ENCODE data around the gene SMIM27.

The SMIM27 gene, protein sequence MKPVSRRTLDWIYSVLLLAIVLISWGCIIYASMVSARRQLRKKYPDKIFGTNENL

DNA sequence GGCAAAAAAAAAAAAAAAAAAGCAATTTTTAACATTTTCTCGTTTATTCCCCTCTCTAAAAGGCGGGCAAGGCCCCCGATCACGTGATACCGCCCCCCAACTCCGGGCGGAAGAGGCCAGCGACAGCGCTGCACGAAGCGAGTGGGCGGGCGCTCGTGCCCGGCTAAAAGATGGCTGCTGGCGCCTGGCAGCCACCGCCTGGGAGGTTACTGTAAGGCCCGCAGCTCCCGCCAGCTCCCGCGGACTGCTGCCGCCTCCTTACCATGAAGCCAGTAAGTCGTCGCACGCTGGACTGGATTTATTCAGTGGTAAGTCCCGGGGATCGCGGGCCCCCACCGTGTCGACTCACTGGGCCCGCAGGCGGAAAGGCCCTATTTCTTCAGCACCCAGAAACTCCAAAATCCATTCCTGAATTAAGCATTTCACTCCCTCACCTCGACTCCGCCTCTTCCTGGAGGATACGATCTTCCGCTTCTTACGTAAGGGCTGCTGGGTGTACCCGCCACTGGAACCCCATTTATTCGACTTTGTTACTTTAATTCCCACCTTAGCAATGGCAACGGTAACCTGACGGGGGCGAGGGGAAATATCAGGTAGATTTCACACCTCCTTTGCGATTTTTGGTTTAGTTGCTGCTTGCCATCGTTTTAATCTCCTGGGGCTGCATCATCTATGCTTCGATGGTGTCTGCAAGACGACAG, at the start of gene SMIM27, which contains the start of gene TOPORS:
TSS of gene SMIM27 (plus strand) at position 156 of the 701 bp plus-strand sequence. CDS start at position 264, 108 bp downstream.
TSS of gene TOPORS (minus strand) at position 415 of the 701 bp plus-strand sequence. CDS start at position 265, 150 bp downstream.
- H3K27me3 ChIP-seq (ENCODE audit: insufficient read depth, low read depth) = no peaks in the 10 kb centered on the region
- H3K4me3 ChIP-seq (IDR thresholded peaks at IDR 0.05; ENCODE audit: insufficient read depth, low read depth, low read length) = no peak within 1 kb of the TSS
- peak within 1 kb of the TSS; percentile 80 for H3K27ac ChIP-seq
- peak within 1 kb of the TSS; percentile 82 for H3K9ac ChIP-seq
- no peak for TF ChIP-seq CTCF (conservative IDR thresholded peaks at IDR 0.05; ENCODE audit: low read depth, low read length)
- no peaks in the 10 kb centered on the region for H3K36me3 ChIP-seq (ENCODE audit: insufficient read depth)
- peaks cover 35% of the 10 kb centered on the region; the same call in 1 of the 2 replicates for H3K79me2 ChIP-seq (ENCODE audit: insufficient read depth, low read depth)
- peak within 1 kb of the TSS; percentile 68 for H3K4me2 ChIP-seq
- H2AFZ ChIP-seq (ENCODE audit: low read depth) = peak within 1 kb of the TSS; percentile 86
- 0 out of 2 replicates have a peak, but pooled peaks cover 2% of the 10 kb centered on the region for H4K20me1 ChIP-seq (ENCODE audit: insufficient read depth)
- H3K4me1 ChIP-seq (ENCODE audit: low read depth, poor library complexity, severe bottlenecking) = peaks cover 30% of the 10 kb centered on the region

DNA sequence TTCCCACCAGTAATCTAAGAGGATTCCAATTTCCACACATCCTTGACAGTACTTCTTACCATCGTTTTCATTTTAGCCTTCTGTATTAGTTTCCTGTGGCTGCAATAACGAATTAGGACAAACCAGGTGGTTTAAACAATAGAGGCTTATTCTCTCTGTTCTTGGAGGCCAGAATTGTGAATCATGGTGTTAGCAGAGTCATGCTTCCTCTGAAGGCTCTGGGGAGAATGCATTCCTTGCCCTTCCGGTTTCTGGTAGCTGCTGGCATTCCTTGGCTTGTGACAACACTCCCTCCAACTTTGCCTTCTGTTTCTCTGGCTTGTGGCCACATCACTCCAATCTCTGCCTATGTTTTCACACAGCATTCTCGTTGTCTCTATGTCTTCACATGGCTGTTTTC, 49.7 kb upstream of the SMIM27 start:
- H3K27ac ChIP-seq = no peak overlapping the region
- no peak overlapping the region for H3K4me2 ChIP-seq
- no peaks in the 10 kb centered on the region for H3K27me3 ChIP-seq (ENCODE audit: insufficient read depth, low read depth)
- TF ChIP-seq CTCF (conservative IDR thresholded peaks at IDR 0.05; ENCODE audit: low read depth, low read length) = no peak
- H3K79me2 ChIP-seq (ENCODE audit: insufficient read depth, low read depth) = no peaks in the 10 kb centered on the region
- no peak overlapping the region for H3K4me3 ChIP-seq (IDR thresholded peaks at IDR 0.05; ENCODE audit: insufficient read depth, low read depth, low read length)
- H3K4me1 ChIP-seq (ENCODE audit: low read depth, poor library complexity, severe bottlenecking) = no peaks in the 10 kb centered on the region
- H2AFZ ChIP-seq (ENCODE audit: low read depth) = no peak overlapping the region
- H4K20me1 ChIP-seq (ENCODE audit: insufficient read depth) = no peaks in the 10 kb centered on the region
- no peak overlapping the region for H3K9ac ChIP-seq
- H3K36me3 ChIP-seq (ENCODE audit: insufficient read depth) = no peaks in the 10 kb centered on the region

DNA sequence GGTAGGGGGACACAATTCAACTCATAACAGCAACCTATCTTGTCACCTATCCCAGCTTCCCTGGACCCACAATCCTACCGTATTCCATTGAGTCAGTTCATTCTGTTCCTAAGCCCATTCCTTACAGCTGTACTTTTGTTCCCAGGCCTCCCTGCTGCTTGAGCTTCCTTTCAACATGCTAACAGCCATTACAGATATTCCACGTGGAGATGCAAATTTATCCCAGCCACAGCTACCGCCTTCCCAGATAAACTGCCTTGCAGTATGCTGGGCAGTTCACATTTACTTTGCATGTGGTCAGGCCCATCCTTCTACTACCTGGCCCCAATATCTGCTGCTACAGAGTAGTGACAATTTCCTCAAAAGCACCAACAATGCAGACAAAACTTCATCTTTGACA, 49.1 kb upstream of the SMIM27 start:
- no peaks in the 10 kb centered on the region for H4K20me1 ChIP-seq (ENCODE audit: insufficient read depth)
- H3K36me3 ChIP-seq (ENCODE audit: insufficient read depth) = no peaks in the 10 kb centered on the region
- no peak overlapping the region for H3K4me2 ChIP-seq
- H3K79me2 ChIP-seq (ENCODE audit: insufficient read depth, low read depth) = no peaks in the 10 kb centered on the region
- H3K27me3 ChIP-seq (ENCODE audit: insufficient read depth, low read depth) = no peaks in the 10 kb centered on the region
- no peak overlapping the region for H3K4me3 ChIP-seq (IDR thresholded peaks at IDR 0.05; ENCODE audit: insufficient read depth, low read depth, low read length)
- H3K9ac ChIP-seq = no peak overlapping the region
- no peak overlapping the region for H3K27ac ChIP-seq
- TF ChIP-seq CTCF (conservative IDR thresholded peaks at IDR 0.05; ENCODE audit: low read depth, low read length) = no peak
- H2AFZ ChIP-seq (ENCODE audit: low read depth) = no peak overlapping the region
- H3K4me1 ChIP-seq (ENCODE audit: low read depth, poor library complexity, severe bottlenecking) = no peaks in the 10 kb centered on the region

GRCh38 chr9:32508728-32509127, 43.4 kb upstream of the SMIM27 start:
- H3K4me2 ChIP-seq = no peak overlapping the region

More at GRCh38 chr9:32508728-32509127, 43.4 kb upstream of the SMIM27 start:
- no peak overlapping the region for H3K27ac ChIP-seq
- H3K4me1 ChIP-seq (ENCODE audit: low read depth, poor library complexity, severe bottlenecking) = no peaks in the 10 kb centered on the region
- no peaks in the 10 kb centered on the region for H3K27me3 ChIP-seq (ENCODE audit: insufficient read depth, low read depth)
- no peak overlapping the region for H3K9ac ChIP-seq
- no peaks in the 10 kb centered on the region for H3K36me3 ChIP-seq (ENCODE audit: insufficient read depth)
- no peak overlapping the region for H3K4me3 ChIP-seq (IDR thresholded peaks at IDR 0.05; ENCODE audit: insufficient read depth, low read depth, low read length)
- H3K79me2 ChIP-seq (ENCODE audit: insufficient read depth, low read depth) = no peaks in the 10 kb centered on the region
- no peak overlapping the region for H2AFZ ChIP-seq (ENCODE audit: low read depth)
- H4K20me1 ChIP-seq (ENCODE audit: insufficient read depth) = no peaks in the 10 kb centered on the region
- TF ChIP-seq CTCF (conservative IDR thresholded peaks at IDR 0.05; ENCODE audit: low read depth, low read length) = no peak

All from KMS-11 (cell line).